ENCODE measurements around the gene FRK.
A peak's percentile ranks its signal among the peaks of the same experiment; 100 is the strongest.
"Not testable (repeated sequence)": the region's sequence is repeated elsewhere in the genome, so short reads cannot be mapped to it uniquely, and the experiment has no call there.

FRK gene

GRCh38 chr6:116060572-116061283 lies at the start of gene FRK:
Gene FRK (minus strand): TSS chr6:116060891. CDS start chr6:116060311, 580 bp downstream.
- DNase-seq: no peak

DNA sequence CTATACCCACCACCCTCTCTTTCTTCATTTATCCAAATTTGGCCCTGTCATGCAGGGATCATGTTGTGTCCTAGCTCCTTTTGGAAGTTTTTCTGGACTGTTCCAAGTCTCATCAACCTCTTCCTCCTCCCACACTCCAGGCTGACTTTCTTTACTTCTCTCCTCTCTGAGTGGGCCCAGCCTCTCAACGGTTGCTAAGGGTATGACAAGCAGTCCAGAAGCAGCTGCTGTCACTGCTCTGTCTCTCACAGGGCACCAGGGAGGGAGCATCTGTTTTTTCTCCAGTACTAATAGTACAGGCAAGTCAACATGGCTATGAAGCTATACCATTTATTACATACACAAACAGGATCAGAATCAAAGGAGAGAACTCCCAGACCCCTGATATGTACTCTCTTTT lies 48.1 kb upstream of the FRK start:
- no peak for DNase-seq

DNA sequence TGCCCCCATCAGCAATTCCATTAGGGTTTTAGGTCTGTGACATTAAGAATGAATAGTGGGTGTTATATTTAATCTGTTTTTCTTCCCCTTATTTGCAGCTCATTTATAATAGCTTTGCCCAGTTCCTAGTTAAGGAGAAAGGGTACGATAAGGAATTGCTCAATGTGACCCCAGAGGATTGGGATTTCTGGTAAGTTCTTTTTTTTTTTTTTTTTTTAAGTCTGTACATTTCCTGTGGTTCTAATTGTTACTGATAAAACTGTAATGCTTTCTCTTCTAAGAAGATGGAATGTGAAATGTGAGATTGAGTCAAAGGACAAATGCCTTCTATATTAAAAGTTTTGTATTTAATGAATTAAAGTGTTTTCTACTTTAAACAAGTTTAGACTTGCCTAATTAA lies 45.5 kb upstream of the FRK start:
- DNase-seq: no peak

DNA sequence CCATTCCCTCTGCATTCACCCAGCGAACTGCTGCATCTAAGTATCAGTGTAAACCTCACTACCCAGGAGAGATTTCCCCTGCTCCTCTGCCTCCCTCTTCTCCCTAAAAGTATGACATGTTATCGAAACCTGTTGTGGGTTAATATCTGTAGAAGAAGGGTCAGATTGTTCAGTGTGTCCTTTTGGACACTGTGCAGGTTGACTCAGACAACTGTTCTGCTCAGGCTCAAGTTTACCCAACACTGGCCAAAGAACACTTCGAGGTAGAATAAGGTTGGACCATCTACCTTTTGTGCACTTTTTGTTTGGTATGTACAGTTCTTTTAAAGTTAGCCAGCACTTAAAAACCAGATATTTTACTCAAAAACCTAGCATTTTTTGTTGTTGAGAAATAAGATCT lies 44.6 kb upstream of the FRK start:
- DNase-seq: no peak

DNA sequence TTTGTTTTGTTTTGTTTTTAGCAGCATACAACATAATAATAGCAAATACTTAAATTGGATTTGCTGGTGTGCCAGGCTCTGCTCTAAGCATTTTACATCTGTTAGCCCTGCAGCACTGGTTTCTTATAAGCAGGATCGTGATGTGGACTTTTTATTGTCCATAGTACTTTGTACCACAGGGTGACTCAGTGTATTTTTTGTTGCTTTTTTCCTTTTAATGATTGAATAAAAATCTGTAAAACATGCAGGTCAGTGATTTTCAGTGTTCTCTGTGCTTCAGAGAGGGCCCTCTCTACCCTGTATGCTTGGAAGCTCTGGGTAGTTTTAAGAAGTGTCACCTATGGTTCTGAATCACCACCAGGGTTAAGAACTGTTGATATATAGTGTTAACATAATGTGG lies 43.9 kb upstream of the FRK start:
- no peak for DNase-seq

GRCh38 chr6:116102873-116103272 lies 42.2 kb upstream of the FRK start:
- no peak for DNase-seq

DNA sequence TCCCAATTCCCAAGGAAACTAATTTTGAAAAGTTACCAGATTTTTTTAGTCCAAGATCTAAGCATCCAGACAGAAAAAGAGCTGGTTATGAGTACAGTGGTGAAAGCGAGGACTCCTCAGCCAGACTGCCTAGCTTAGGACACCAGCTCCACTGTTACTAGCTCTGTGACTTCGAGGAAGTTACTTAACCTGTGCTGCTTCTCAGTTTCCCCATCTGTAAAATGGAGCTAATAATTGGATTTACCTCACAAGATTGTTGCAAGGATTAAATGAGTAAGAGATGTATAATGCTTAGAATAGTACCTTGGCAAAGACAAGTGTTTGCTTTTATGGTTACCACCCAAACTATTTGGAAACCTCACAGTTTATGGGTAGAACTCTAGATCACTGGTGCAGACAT lies 41.1 kb upstream of the FRK start:
- DNase-seq: no peak

DNA sequence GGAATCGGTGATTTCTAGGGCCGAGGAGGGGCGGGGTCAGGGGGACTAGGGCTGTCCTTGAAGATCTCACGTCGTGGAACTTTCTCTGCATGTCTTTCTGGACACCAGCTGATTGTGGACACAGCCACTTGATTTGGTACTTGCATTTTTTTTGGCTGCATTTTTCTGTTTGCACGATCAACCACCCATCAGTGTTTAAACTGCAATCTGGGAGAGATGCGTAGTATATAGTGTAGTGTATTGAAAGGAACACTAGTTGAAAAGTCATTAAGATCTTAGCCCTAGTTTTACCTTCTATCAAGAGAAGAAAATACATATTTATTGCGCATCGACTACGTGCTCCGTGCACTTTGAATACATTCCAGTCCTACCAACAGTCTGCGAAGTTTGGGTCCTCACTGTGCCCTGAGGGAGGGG lies 40.6 kb upstream of the FRK start:
- DNase-seq: no peak

DNA sequence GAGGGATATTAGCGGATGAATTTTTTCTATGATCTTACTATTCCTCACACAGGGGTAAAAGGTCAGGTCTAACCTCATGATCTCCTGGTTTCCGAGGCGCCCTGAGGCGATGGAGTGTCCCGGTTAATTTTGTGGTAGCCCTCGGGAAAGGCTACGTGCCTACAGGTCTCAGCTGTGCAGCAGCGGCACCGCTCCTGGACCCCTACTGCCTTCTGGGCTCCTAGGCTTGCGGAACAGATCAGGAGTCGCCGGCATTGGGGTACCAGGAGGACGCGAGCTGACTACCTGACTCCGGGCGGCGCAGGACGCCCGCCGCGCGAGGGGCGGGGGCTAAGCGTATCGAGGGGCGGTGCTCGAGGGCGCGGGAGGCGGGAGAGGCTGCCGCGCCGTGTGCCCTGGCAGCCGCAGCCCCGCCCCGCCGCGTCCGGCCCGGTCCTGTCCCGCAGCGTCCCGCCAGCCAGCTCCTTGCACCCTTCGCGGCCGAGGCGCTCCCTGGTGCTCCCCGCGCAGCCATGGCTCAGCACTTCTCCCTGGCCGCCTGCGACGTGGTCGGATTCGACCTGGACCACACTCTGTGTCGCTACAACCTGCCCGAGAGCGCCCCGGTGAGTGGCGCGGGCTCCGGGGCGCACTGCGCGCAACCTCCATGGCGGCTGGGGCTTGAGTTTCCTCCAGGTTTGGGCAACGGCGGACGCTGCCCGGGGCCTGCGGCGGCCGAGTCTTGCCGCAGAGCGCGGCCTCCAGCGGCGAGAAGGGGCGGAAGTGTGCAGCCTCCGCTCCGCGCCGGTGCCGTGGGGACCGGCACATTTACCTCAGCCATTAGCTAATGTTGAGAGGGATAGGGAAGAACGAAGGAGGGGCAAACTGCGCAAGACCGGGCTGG lies 40.0 kb upstream of the FRK start, which contains the start of gene NT5DC1:
Gene NT5DC1, plus strand, starts transcription at position 435 of the 883 bp plus-strand sequence. Its CDS starts 78 bp downstream, at position 513.
- DNase-seq: peak; percentile 89 to 92

DNA sequence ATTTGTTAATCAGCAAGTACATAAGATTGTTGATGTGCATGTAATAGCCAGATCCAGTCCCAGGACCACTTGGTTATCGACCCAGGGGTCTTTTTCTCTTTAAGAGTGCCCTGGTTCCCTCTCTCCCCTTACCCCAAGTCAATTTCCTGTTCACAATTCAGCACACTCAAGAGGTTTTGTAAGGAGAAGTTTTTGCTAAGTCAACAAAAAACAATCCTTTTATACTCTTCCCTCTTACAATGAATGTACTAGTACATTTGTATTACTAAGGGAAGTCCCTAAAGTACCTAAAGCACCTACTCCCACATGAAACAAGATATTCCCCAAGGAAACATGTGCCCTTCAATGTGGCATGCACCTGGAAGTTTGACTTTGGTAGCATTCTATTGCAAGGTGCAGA lies 38.3 kb upstream of the FRK start:
- DNase-seq: no peak

- DNase-seq: no peak
Measured at GRCh38 chr6:116096979-116097816, 36.5 kb upstream of the FRK start.

DNA sequence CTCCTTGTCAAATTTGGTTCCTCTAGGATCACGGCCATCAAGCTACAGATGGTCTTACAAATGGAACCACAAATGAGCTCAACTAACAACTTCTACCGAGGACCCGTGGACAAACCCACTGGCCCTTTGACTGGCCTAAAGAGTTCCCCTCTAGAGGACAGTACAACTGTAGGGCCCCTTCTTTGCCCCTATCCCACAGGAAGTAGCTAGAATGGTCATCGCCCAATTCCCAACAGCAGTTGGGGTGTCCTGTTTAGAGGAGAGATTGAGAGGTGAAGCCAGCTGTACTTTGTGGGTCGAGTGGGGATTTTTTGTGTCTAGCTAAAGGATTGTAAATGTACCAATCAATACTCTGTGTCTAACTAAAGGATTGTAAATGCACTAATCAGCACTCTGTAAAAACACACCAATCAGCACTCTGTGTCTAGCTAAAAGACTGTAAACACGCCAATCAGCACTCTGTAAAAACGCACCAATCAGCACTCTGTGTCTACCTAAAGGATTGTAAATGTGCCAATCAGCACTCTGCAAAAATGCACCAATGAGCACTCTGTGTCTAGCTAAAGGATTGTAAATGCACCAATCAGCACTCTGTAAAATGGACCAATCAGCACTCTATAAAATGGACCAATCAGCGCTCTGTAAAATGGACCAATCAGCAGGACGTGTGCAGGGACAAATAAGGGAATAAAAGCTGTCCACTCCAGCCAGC lies 35.5 kb upstream of the FRK start:
- not testable (repeated sequence) for DNase-seq

DNA sequence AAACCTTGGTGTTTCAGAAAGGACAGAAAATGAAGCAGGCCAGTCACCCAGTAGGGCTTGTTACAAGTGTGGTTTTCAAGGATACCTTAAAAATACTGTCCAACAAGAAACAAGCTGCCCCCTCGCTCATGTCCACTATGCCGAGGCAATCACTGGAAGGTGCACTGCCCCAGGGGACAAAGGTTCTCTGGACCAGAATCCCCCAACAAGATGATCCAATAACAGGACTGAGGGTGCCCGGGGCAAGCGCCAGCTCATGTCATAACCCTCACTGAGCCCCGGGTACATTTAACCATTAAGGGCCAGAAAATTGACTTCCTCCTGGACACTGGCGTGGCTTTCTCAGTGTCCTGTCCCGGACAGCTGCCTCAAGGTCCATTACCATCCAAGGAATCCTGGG lies 33.4 kb upstream of the FRK start:
- no peak for DNase-seq

GRCh38 chr6:116090251-116090650 lies 29.6 kb upstream of the FRK start:
- DNase-seq: no peak

DNA sequence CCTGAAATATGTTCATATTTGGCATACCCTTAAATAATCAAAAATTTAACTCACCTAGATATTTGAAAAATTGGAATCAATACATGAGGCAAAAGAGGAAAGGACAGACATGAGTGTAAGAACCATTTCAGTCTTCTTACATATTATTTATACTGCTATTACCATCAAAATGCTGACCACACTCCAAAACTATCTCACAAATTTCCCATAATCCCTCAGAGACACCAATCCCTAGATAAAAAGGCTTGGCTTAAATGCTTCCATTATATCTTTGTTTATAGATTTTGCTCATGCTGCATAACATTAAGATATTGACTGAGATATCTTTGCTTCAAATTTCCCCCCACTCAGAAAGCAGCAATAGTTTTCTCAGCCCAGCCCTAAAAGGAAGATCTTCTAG lies 28.3 kb upstream of the FRK start:
- no peak for DNase-seq

DNA sequence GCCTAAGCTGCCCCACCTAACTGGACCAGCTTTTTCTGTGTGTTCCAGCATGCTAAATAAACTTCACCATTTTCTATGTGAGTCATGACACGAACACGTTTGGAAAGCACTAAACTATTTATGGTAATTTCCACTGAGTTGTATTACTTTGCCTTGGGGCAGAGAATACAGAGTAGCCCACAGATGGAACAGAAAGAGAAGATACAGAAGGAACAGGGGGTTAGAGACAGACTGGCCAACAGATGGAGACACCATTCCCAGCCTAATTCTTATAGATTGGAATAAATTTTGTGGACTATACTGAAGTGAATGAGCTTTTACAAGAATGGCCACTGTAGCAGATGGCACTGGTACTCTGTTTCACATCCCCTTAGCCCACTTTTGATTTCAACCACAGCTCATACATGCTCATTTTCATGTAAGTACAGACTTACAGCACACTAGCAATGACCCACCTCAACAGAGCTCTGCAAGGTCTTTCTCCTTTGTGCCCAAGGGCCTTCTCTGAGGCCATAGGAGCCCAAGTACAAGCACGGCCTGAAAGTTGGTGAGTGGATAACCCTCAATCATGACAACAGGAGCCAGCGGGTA lies 26.8 kb upstream of the FRK start:
- DNase-seq: no peak

- DNase-seq: no peak
Measured at GRCh38 chr6:116084284-116084683, 23.6 kb upstream of the FRK start.

GRCh38 chr6:116083052-116083451 lies 22.4 kb upstream of the FRK start:
- DNase-seq: no peak

DNA sequence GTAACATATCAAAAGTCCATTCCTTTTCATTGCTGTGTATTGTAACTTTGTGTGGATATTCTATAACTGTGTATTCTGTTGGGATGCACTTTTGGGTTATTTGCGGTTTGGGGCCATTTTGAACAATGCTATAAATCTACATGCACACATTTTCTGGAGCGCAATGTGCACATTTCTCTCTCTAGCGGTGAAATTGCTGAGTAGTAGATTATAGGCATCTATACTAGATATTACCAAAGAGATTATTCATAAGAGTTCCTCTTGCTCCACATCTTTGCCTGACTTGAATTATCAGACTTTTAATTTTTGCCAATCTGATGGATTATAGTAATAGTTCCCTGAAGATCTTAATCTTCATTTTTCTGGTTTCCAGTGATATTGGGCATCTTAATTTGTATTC lies 18.3 kb upstream of the FRK start:
- DNase-seq: no peak

DNA sequence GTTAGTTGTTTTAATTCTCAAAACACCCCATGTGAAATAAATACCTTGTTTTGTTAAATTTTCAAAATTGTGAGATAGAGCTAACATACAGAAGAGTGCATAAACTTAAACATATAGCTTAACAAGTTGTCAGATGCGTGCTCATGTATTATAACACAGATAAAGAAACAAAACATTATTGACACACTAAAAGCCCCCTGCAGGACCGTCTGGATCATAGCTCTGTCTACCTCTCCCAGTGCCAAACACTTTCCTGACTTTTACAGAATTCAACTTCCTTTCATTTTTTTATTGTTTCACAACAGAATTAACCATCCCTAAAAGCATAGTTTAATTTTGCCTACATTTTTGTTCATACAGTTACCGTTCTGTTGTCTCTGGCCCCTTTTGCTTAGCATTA lies 17.8 kb upstream of the FRK start:
- no peak for DNase-seq

GRCh38 chr6:116074732-116075390 lies 14.2 kb upstream of the FRK start:
- DNase-seq: no peak

Measured in activated T-cell treated with anti-CD3 and anti-CD28 coated beads, Interleukin-2, amount 50 U/mL, for 48 hours (primary cell).